ENCODE measurements around the gene BCAR3.

Gene BCAR3

GRCh38 chr1:93614541-93614940 is 67.1 kb downstream of the BCAR3 start:
- no peak for DNase-seq

DNA sequence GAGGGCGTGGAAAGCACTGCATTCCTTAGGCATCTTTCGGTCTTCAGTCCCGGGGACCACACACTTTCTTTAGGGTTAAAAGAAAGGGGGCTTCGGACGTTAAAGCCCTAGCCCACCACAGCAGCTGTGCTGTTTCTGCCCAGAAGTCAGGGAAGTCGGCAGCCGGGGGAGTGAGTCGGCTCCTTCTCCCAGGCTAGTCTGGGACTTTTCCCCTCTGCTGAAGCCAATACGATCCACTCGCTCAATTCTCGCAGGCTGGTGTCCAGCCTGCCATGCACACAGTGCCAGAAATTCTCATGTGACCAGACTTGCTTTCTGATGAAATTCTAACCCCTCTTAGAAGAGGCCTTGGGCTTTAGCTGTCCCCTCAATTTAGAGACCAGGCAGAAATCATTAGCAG is 67.7 kb downstream of the BCAR3 start:
- DNase-seq, result peak in 1 of 2 donors; percentile 19

- no peak for DNase-seq
Observed at GRCh38 chr1:93612510-93612909, 69.1 kb downstream of the BCAR3 start.

GRCh38 chr1:93611668-93612067 is 70.0 kb downstream of the BCAR3 start:
- DNase-seq, result no peak

GRCh38 chr1:93609536-93609935 is 72.1 kb downstream of the BCAR3 start:
- no peak for DNase-seq

DNA sequence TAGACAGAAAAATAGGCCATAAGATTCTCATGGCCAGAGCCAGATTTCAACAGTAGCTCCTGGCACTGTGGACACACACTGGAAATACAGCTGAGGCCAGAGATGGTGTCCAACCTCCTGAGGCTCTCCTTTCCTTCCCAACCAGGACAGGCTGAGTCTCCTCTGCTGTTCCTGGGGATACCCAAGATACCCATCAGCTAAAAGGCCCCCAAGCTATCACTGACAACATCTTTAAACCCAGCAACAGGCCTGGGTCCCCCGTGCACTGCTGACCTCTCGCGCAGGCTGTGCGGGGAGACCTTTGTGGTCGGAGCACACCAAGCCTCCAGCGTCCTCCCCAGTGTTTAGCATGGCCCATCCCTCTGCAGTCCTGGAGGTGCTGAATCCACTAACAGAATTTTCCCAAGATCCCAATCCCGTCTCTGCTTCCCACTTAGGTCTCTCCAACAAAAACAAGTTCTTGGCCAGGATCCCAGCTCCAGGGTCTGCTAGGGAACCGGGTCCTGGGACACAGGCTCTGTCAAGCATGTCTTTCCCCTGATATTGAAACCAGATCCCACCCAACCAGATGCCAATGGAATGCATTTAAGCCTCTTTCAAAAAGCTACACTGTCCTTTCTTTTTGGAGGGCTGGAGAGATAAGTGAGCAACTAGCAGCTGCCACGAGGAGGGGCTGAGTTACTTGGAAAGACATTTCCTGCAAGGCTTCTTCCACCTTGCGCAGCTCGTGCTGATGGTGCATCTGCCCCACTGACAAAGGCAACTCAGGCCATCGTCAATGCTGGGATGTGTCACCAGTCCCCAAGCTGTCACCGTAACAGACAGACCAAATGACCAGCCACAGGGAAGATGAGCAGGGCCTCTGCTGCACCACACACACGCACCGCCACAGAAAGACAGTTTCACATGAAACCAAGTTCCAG is 73.2 kb downstream of the BCAR3 start:
- no peak for DNase-seq

DNA sequence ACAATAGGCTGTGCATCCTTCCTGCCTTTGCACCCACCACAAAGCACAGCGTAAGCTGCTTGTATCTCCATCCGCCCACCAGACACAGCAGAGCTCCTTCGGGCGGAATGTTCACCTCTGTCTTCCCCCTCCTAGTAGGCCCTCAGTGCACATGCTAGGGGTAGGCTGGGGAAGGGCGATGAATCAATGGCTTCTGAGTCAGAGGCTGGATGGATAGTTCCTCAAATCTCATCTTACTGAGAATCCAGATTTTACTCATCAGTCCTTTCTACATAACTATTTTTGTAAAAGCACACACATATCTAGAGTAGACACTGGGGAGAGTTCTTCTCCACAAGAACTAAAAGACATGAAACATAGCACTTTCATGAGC is 73.8 kb downstream of the BCAR3 start:
- DNase-seq, result no peak

- DNase-seq, result no peak
Observed at GRCh38 chr1:93605812-93606512, 75.7 kb downstream of the BCAR3 start.

DNA sequence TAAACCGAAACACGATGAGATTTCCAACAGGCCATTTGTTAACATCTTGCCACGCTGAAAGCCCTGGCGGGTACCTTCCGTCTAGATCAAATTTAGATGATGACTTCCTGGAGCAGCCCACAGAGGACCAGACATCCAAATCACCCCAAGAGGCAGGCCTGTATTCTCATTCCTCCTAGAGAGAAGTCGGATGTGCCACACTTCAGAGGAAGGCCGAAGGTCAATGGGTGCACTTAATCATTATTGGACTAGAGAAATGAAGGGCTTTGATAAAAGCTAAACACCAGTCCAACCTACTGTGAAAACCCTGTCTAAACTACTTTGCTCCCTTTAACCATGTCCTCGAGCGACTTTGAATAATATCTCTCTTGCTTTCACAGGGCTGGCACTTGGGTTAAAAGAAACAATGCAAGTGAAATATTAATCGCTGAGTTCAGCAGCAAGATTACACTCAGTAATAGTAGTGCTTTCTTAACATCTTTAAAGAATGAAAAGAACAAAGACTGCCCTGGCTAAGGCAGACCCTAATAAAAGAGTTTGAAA is 76.5 kb downstream of the BCAR3 start:
- DNase-seq, result no peak

DNA sequence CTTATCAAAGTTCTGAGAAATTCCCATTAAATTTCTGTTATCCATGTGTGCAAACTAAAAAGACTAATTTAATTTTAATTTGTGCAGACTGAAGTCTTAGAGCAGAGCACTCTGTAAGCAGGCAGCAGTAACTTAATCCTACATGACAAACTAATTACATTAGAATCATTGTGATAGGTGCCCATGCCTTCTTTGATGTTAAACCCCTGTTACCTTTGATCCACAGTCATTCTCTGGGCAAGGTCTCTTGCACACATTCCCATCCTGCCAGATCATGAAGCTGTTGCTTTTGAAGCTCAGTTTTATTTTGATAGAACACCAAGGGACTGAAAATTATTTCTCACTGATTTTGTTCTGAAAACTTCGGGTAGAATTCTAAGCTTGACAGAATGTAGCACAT is 77.2 kb downstream of the BCAR3 start:
- DNase-seq, result no peak

DNA sequence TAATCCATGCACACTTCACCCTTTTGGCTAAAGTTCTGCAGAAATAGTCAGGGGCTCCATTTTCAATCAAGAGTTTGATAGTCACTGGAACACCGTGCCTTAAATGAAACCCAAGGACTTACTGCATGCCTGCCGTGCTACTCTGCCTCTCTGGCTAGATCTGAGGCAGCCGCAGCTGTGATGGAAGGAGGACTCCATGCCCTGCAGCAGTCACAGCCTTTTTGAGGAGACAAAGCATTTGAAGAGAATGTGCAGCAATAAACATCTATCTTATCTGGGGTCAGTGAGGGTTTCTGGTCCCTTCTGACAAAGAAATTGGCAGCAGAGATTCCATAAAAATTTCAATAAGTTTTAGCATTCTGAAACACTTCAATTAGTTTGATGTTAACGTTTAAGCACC is 78.0 kb downstream of the BCAR3 start:
- DNase-seq, result no peak

GRCh38 chr1:93603106-93603505 is 78.5 kb downstream of the BCAR3 start:
- DNase-seq, result no peak

DNA sequence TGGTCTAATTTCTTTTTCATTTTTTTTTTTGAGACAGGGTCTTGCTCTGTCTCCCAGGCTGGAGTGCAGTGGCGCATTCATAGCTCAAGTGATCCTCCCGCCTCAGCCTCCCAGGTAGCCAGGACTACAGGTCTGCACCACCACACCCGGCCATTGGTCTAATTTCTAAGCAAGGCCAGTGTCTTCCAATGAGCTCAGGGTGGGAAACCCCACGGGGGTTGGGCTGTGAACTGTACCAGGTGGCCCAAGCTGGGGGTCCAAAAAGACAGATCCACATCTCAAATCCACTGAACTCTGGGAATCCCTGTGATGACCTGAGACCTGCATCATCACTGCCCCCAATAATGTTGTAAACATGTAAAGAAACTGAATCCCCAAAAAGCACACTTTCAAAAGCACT is 79.5 kb downstream of the BCAR3 start:
- no peak for DNase-seq

- no peak for DNase-seq
Observed at GRCh38 chr1:93601686-93602085, 80.0 kb downstream of the BCAR3 start.

- no peak for DNase-seq
Observed at GRCh38 chr1:93600663-93601062, 81.0 kb downstream of the BCAR3 start.

DNA sequence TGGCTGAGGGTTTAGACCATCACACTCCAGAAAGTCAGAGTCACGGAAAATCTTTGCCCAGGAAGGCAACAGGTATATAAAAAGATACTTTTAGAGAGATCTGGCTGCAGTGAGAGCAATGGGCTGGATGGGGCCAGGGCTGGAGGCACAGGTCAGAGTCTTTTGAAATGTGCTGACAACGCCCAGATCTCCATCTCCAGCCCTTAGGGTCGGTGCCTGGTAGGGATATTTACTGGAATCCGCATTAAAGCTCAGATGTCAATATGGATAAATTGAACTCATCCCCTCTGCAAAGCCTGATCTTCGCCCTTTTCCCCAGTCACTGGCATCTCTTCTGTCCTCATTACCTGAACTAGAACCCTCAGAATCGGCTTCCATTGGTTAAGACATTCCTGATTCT is 82.2 kb downstream of the BCAR3 start:
- no peak for DNase-seq

DNA sequence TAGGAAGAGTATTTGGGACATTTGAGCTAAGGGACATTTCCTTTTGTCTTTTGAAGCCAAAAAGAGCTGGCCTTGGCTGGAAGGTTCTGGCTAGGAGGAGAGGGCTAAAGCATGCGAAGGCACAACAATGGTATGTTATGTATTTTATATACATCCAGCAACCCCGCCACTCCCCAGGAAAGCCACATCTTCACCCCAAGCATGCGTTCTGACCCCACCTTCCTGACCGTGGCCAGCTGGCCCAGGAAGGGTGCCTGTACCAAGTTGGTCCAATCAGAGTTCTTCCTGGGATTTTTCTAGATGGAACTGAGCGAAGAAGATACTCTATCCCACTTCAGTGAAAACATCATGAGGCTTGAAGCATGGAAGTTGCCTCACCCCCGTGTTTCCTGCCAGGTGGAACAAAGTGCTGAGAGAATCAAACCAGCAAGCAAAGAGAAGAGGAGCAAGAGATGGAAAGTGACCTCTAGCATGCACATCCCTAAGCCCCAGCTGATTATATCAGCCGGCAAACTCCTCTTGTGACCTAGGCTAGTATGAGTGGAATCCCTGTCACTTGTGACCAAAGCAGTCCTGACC is 82.7 kb downstream of the BCAR3 start:
- DNase-seq, result no peak

DNA sequence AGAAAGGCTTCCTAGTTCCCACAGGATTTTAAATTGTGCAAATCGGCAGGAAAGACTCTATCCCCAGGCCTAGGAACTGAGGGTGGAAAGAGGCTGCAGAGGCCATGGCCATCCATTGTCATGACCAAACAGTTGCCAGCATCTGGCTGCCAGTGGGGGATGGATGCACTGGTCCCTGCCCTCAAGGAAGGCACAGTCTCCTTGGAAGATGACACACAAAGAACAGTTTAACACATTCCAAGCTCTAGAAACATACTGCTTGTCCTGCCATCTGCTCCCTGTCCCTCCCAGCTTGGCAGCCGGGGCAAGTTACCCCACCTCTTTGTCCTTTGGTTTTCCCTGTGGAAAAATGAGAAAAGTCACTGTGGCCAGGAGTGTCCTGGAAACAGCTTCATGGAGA is 83.2 kb downstream of the BCAR3 start:
- DNase-seq, result no peak

DNA sequence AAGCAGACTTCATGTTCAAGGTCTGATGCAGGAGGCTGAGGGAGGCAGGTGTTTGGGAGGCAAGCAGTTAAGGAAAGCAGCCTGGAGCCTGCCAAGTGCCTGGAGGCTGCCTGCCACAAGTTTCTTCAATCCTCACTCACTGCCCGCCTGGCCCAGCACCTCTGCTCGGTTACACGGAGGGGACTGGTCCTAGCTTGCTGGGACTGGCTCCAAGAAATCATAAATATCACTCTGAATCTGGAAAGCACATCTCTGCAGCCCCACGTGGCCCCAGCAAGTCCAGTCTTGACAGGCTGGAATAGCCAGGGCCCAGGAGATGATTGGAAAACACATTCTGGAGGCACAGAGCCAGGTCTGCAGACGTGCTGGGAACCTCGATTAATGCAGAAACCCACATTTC is 83.9 kb downstream of the BCAR3 start:
- DNase-seq, result no peak

DNA sequence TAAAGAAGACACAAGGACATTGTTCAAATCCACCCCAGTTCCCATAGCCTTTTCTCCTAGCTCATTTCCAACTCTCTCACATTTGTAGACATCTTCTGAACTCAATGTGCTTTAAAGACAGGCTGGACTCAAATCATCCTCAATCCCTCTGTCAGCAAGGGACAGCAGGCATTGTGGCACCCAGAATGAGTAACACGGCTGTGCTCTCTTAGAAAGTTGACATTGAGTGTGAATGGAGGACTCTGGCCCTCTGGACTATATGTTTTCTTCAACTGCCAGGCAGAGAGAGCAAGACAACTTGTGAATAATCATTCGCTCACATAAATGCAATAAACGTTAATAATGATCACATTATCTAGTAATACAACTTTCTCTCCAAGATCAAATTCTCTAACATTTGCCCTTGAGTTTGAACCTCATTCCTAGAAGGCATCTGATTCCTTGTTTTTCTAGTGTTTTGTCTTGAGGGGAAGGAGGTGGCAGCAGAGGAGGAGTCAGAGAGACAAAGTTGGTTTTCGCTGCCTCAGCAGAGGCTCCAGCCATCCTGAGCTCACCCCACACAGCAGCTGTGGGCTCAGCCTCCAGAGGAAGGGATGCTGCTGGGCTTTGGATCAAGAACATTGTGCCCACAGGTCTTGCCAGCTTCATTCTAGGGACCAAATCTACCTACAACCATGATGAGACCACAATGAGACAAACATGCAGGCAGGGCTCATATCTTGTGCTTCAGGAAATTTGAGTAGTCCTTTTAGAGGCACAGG is 85.1 kb downstream of the BCAR3 start:
- DNase-seq, result no peak

- no peak for DNase-seq
Observed at GRCh38 chr1:93595743-93596142, 85.9 kb downstream of the BCAR3 start.

DNA sequence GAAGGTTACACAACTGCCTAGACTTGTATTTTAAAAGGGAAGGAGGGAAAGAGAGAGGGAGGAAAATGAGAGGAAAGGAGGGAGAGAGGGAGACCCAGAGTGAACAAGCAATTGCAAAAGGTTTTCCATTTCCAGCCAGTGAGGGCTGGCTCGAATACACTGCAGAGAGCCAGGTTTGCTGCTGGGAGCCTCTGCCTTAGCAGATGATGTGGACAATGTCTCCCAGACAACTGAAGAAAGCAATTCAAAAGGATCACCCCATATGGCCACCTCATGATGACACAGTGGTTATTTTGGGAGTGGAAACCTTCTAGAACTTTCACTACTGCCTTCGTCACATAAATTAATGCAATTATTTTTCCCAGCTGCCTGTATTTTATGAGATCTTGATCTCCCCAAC is 86.4 kb downstream of the BCAR3 start:
- DNase-seq, result no peak

- no peak for DNase-seq
Observed at GRCh38 chr1:93594603-93594880, 87.1 kb downstream of the BCAR3 start.

Data from hippocampal formation (tissue), 2 donors.